GM18505 (cell line): Measurements from ENCODE around the gene TSSK2.

Experiments
- ATAC-seq: cut with Tn5 transposase; IDR thresholded peaks from one replicate; pipeline ENCODE4 v1.9.1; 2021; ENCODE audit not compliant: unreplicated experiment
- POLR2A ChIP-seq: IDR thresholded peaks from 4 replicates; pipeline ENCODE4 v1.6.1; 2011; ENCODE audit warnings: borderline replicate concordance; ENCODE audit not compliant: insufficient read depth, insufficient read length; ENCODE audit errors: extremely low read depth

Gene TSSK2

GRCh38 chr22:19098157-19098556 lies 33.0 kb upstream of the TSSK2 start:
- no peak for ATAC-seq
- TF ChIP-seq POLR2A = no peak

- no peak for ATAC-seq
- no peak for TF ChIP-seq POLR2A
Measured at GRCh38 chr22:19103880-19104821, 27.0 kb upstream of the TSSK2 start.

GRCh38 chr22:19105456-19105855 lies 25.7 kb upstream of the TSSK2 start:
- TF ChIP-seq POLR2A = no peak
- no peak for ATAC-seq

- TF ChIP-seq POLR2A = no peak
- ATAC-seq = no peak
Measured at GRCh38 chr22:19105867-19106802, 25.0 kb upstream of the TSSK2 start.

GRCh38 chr22:19106886-19107729 lies 24.0 kb upstream of the TSSK2 start:
- no peak for ATAC-seq
- no peak for TF ChIP-seq POLR2A

GRCh38 chr22:19107730-19108074 lies 23.4 kb upstream of the TSSK2 start:
- no peak for ATAC-seq

GRCh38 chr22:19108807-19109197 lies 22.3 kb upstream of the TSSK2 start:
- no peak for ATAC-seq
- no peak for TF ChIP-seq POLR2A

More at GRCh38 chr22:19107730-19108074, 23.4 kb upstream of the TSSK2 start:
- no peak for TF ChIP-seq POLR2A

GRCh38 chr22:19109198-19110063 lies 21.7 kb upstream of the TSSK2 start:
- peak; percentile 72 for ATAC-seq
- TF ChIP-seq POLR2A = no peak

GRCh38 chr22:19110064-19110458 lies 21.0 kb upstream of the TSSK2 start:
- TF ChIP-seq POLR2A = no peak
- no peak for ATAC-seq

GRCh38 chr22:19110646-19111045 lies 20.5 kb upstream of the TSSK2 start:
- ATAC-seq = no peak
- TF ChIP-seq POLR2A = no peak

GRCh38 chr22:19111140-19111539 lies 20.0 kb upstream of the TSSK2 start:
- TF ChIP-seq POLR2A = no peak
- no peak for ATAC-seq

- no peak for TF ChIP-seq POLR2A
Measured at GRCh38 chr22:19111584-19111983, 19.5 kb upstream of the TSSK2 start.

More at GRCh38 chr22:19111584-19111983, 19.5 kb upstream of the TSSK2 start:
- ATAC-seq = no peak
